Liver (tissue), 9 donors: ENCODE measurements around the gene RPA4. TPM values are rescaled to one million over a fixed set of nuclear protein-coding genes. Genes with fewer than 3 reads are reported as not detected.

Experiments used
- DNase-seq: peaks from one replicate; pipeline ENCODE4 v3.0.0-alpha.2; 2017; ENCODE audit warnings: low spot score
- H3K27ac ChIP-seq, 2 donors: one replicate each; pipeline ENCODE4 v1.7.0; 2013; ENCODE audit warnings: inconsistent platforms in 2 of 2, low read length in 2 of 2, control low read depth in 1 of 2, low read depth in 1 of 2, mild to moderate bottlenecking in 1 of 2
- H3K27me3 ChIP-seq, 4 donors: one replicate each; pipeline versions ENCODE4 v1.6.1 to v1.7.0; 2013; ENCODE audit warnings: low read length in 3 of 4, inconsistent platforms in 1 of 4, mild to moderate bottlenecking in 1 of 4, moderate library complexity in 1 of 4; ENCODE audit not compliant: control insufficient read depth in 4 of 4, insufficient read depth in 4 of 4
- H3K36me3 ChIP-seq, 4 donors: one replicate each; pipeline versions ENCODE4 v1.6.1 to v1.7.0; 2013; ENCODE audit warnings: low read length in 3 of 4, mild to moderate bottlenecking in 3 of 4, low read depth in 1 of 4, moderate library complexity in 1 of 4; ENCODE audit not compliant: control insufficient read depth in 4 of 4, insufficient read depth in 3 of 4
- H3K4me1 ChIP-seq, 4 donors: one replicate each; pipeline versions ENCODE4 v1.6.1 to v1.7.0; 2013; ENCODE audit warnings: low read length in 3 of 4, mild to moderate bottlenecking in 3 of 4, moderate library complexity in 1 of 4; ENCODE audit not compliant: control insufficient read depth in 4 of 4, insufficient read depth in 4 of 4
- H3K4me3 ChIP-seq, 3 donors: one replicate each; pipeline versions ENCODE4 v1.6.1 to v1.7.0; 2013; ENCODE audit warnings: low read length in 3 of 3, control low read depth in 1 of 3, low read depth in 1 of 3, mild to moderate bottlenecking in 1 of 3
- H3K9ac ChIP-seq, 2 donors: one replicate each; pipeline ENCODE4 v1.7.0; 2013; ENCODE audit warnings: low read length in 2 of 2, mild to moderate bottlenecking in 2 of 2, moderate library complexity in 2 of 2, control low read depth in 1 of 2, low read depth in 1 of 2
- H3K9me3 ChIP-seq, 4 donors: one replicate each; pipeline versions ENCODE4 v1.6.1 to v1.7.0; 2013; ENCODE audit warnings: low read length in 3 of 4; ENCODE audit not compliant: control insufficient read depth in 4 of 4
- EGR1 ChIP-seq, 2 donors: IDR thresholded peaks; 2 replicates each; pipeline ENCODE4 v1.6.1; 2016 to 2018; ENCODE audit warnings: antibody characterized with exemption in 2 of 2, low read depth in 2 of 2
- FOXA1 ChIP-seq: IDR thresholded peaks from 2 replicates; pipeline ENCODE4 v1.6.1; 2016; ENCODE audit warnings: antibody characterized with exemption
- FOXA2 ChIP-seq: IDR thresholded peaks from 2 replicates; pipeline ENCODE4 v1.6.1; 2016; ENCODE audit warnings: antibody characterized with exemption
- JUND ChIP-seq, 2 donors: IDR thresholded peaks; 2 replicates each; pipeline ENCODE4 v1.6.1; 2016; ENCODE audit warnings: antibody characterized with exemption in 2 of 2
- NR2F2 ChIP-seq: IDR thresholded peaks from 2 replicates; pipeline ENCODE4 v1.6.1; 2016; ENCODE audit warnings: antibody characterized with exemption
- RAD21 ChIP-seq, 2 donors: IDR thresholded peaks; 2 replicates each; pipeline ENCODE4 v1.6.1; 2016; ENCODE audit warnings: antibody characterized with exemption in 2 of 2, mild to moderate bottlenecking in 2 of 2
- YY1 ChIP-seq: IDR thresholded peaks from 2 replicates; pipeline ENCODE4 v1.6.1; 2016; ENCODE audit warnings: antibody characterized with exemption, mild to moderate bottlenecking
- WGBS: extraction: QIAGEN DNeasy Blood & Tissue Kit; methylation state at CpG from one replicate; pipeline ENCODE4 v1.1.7; 2013; 5-methylcytosine and 5-hydroxymethylcytosine counted together
- polyA plus RNA-seq, 2 donors: library from polyadenylated mRNA; stranded (reverse) in 1 of 2; unstranded in 1 of 2; fragments of 200-250 nt in 1 of 2; fragments of >200 nt in 1 of 2; fragmentation: Nextera tagmentation in 1 of 2; extraction: Ambion mirVana in 1 of 2; gene quantifications; one replicate each; pipeline versions ENCODE4 v1.2.1 to v1.2.3, GENCODE V29; 2013 to 2015
- total RNA-seq, 2 donors: library from RNA; depleted of rRNA; stranded (reverse); fragments of >200 nt; gene quantifications; one replicate each; pipeline ENCODE4 v1.2.3, GENCODE V29; 2014
- TF ChIP-seq, protein P1 (sequence below): fragments of 150-350 bp; IDR thresholded peaks from 2 replicates; pipeline ENCODE4 v1.5.1; 2017; ENCODE audit warnings: improper control_type of control experiment, low read depth, low read length; ENCODE audit not compliant: missing input control
- TF ChIP-seq, protein P2 (sequence below): IDR thresholded peaks from 2 replicates; pipeline ENCODE4 v1.6.1; 2016; ENCODE audit warnings: antibody characterized with exemption, mild to moderate bottlenecking
- TF ChIP-seq, protein P3 (sequence below): IDR thresholded peaks from 2 replicates; pipeline ENCODE4 v1.6.1; 2016; ENCODE audit warnings: antibody characterized with exemption
- TF ChIP-seq, protein P4 (sequence below): IDR thresholded peaks from 2 replicates; pipeline ENCODE4 v1.6.1; 2016; ENCODE audit warnings: antibody characterized with exemption
- TF ChIP-seq, protein P5 (sequence below): IDR thresholded peaks from 2 replicates; pipeline ENCODE4 v1.6.1; 2016; ENCODE audit warnings: antibody characterized with exemption
- donor health status: healthy.
- donor health status: healthy.
- donor health status: healthy.
- donor health status: healthy.
- donor health status: healthy.

RPA4 gene
- total and polyA plus RNA-seq, 4 donors = 0.03 to 2.5 (median 0.79) TPM

DNA sequence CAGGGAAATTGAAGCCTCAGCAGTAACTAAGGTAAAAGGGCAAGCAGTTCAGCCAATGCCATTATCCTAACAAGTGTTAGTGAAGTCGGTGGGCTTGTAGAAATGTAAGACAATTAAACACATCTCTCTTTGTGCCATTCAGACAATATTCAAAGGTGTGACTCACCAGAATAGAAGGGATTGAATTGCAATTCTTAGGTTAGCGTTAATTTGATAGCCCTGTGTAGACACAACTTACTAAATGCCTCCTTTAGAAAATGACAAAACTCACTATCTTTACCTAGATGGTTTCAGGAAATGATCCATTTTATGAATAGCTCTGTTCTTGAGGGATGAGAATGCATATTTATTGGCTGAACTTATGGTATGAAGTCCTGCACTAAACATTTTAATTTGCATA is 35.2 kb downstream of the RPA4 start:
- no peaks in the 10 kb centered on the region for H3K27me3 ChIP-seq
- no peak for DNase-seq
- no peaks in the 10 kb centered on the region for H3K9me3 ChIP-seq
- no peak overlapping the region for H3K9ac ChIP-seq
- TF ChIP-seq FOXA1 (no peak), JUND (IDR thresholded peaks at IDR 0.05) (no peak), RAD21 (IDR thresholded peaks at IDR 0.05) (no peak), YY1 (no peak)
- TF ChIP-seq, protein P1, sequence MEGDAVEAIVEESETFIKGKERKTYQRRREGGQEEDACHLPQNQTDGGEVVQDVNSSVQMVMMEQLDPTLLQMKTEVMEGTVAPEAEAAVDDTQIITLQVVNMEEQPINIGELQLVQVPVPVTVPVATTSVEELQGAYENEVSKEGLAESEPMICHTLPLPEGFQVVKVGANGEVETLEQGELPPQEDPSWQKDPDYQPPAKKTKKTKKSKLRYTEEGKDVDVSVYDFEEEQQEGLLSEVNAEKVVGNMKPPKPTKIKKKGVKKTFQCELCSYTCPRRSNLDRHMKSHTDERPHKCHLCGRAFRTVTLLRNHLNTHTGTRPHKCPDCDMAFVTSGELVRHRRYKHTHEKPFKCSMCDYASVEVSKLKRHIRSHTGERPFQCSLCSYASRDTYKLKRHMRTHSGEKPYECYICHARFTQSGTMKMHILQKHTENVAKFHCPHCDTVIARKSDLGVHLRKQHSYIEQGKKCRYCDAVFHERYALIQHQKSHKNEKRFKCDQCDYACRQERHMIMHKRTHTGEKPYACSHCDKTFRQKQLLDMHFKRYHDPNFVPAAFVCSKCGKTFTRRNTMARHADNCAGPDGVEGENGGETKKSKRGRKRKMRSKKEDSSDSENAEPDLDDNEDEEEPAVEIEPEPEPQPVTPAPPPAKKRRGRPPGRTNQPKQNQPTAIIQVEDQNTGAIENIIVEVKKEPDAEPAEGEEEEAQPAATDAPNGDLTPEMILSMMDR = no peak
- TF ChIP-seq, protein P2, sequence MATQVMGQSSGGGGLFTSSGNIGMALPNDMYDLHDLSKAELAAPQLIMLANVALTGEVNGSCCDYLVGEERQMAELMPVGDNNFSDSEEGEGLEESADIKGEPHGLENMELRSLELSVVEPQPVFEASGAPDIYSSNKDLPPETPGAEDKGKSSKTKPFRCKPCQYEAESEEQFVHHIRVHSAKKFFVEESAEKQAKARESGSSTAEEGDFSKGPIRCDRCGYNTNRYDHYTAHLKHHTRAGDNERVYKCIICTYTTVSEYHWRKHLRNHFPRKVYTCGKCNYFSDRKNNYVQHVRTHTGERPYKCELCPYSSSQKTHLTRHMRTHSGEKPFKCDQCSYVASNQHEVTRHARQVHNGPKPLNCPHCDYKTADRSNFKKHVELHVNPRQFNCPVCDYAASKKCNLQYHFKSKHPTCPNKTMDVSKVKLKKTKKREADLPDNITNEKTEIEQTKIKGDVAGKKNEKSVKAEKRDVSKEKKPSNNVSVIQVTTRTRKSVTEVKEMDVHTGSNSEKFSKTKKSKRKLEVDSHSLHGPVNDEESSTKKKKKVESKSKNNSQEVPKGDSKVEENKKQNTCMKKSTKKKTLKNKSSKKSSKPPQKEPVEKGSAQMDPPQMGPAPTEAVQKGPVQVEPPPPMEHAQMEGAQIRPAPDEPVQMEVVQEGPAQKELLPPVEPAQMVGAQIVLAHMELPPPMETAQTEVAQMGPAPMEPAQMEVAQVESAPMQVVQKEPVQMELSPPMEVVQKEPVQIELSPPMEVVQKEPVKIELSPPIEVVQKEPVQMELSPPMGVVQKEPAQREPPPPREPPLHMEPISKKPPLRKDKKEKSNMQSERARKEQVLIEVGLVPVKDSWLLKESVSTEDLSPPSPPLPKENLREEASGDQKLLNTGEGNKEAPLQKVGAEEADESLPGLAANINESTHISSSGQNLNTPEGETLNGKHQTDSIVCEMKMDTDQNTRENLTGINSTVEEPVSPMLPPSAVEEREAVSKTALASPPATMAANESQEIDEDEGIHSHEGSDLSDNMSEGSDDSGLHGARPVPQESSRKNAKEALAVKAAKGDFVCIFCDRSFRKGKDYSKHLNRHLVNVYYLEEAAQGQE = no peak
- TF ChIP-seq, protein P3, sequence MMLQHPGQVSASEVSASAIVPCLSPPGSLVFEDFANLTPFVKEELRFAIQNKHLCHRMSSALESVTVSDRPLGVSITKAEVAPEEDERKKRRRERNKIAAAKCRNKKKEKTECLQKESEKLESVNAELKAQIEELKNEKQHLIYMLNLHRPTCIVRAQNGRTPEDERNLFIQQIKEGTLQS = no peak
- TF ChIP-seq, protein P4, sequence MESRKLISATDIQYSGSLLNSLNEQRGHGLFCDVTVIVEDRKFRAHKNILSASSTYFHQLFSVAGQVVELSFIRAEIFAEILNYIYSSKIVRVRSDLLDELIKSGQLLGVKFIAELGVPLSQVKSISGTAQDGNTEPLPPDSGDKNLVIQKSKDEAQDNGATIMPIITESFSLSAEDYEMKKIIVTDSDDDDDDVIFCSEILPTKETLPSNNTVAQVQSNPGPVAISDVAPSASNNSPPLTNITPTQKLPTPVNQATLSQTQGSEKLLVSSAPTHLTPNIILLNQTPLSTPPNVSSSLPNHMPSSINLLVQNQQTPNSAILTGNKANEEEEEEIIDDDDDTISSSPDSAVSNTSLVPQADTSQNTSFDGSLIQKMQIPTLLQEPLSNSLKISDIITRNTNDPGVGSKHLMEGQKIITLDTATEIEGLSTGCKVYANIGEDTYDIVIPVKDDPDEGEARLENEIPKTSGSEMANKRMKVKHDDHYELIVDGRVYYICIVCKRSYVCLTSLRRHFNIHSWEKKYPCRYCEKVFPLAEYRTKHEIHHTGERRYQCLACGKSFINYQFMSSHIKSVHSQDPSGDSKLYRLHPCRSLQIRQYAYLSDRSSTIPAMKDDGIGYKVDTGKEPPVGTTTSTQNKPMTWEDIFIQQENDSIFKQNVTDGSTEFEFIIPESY = no peak
- WGBS = 94% methylated on average over 2 of the region's 2 CpGs
- no peak overlapping the region for H3K27ac ChIP-seq
- no peaks in the 10 kb centered on the region for H3K4me1 ChIP-seq
- H3K36me3 ChIP-seq = no peaks in the 10 kb centered on the region
- no peak overlapping the region for H3K4me3 ChIP-seq

DNA sequence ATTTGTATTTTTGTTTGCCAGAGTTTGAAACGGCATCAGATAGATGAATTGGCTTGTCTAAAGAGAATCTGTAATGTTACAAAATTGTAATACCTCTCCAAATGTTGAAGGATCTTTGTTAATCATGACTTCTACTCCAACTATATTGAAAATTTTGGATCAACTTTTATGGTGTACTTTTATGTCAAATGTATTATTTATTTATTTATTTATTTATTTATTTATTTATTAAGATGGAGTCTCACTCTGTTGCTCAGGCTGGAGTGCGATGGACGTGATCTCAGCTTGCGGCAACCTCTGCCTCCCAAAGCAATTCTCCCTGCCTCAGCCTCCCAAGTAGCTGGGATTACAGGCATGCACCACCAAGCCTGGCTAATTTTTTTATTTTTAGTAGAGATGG is 36.0 kb downstream of the RPA4 start:
- H3K9me3 ChIP-seq = no peaks in the 10 kb centered on the region
- H3K4me3 ChIP-seq = no peak overlapping the region
- no peaks in the 10 kb centered on the region for H3K27me3 ChIP-seq
- no peak overlapping the region for H3K9ac ChIP-seq
- no peaks in the 10 kb centered on the region for H3K36me3 ChIP-seq
- TF ChIP-seq, protein P1 = no peak
- TF ChIP-seq EGR1 (IDR thresholded peaks at IDR 0.05; ENCODE audit: low read depth in 2 of 2) (no peak), FOXA2 (no peak), NR2F2 (no peak)
- TF ChIP-seq, protein P2 = no peak
- TF ChIP-seq, protein P3 = no peak
- TF ChIP-seq, protein P4 = no peak
- TF ChIP-seq, protein P5, sequence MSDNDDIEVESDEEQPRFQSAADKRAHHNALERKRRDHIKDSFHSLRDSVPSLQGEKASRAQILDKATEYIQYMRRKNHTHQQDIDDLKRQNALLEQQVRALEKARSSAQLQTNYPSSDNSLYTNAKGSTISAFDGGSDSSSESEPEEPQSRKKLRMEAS = no peak
- no peaks in the 10 kb centered on the region for H3K4me1 ChIP-seq
- over 99% methylated on average over 4 of the region's 4 CpGs for WGBS
- H3K27ac ChIP-seq = no peak overlapping the region
- DNase-seq = no peak
